Mesenchymal stem cell (in vitro differentiated cells and primary cell): ENCODE measurements around the gene DDX28. TPM values are rescaled to one million over a fixed set of nuclear protein-coding genes. Genes with fewer than 3 reads are reported as not detected.
"Not testable (repeated sequence)": the region's sequence is repeated elsewhere in the genome, so short reads cannot be mapped to it uniquely, and the experiment has no call there.

Source experiments
- DNase-seq: peaks from one replicate; pipeline ENCODE4 v3.0.0-alpha.2; 2013
- H2AFZ ChIP-seq: one replicate; pipeline ENCODE4 v1.6.1; 2013; ENCODE audit warnings: low read depth, mild to moderate bottlenecking, control low read depth, inconsistent platforms, low read length, moderate library complexity
- H2AK5ac ChIP-seq: 2 replicates; pipeline ENCODE4 v1.6.1; 2013; ENCODE audit warnings: low read length, moderate library complexity, mild to moderate bottlenecking, inconsistent platforms; ENCODE audit not compliant: severe bottlenecking
- H2BK120ac ChIP-seq: one replicate; pipeline ENCODE4 v1.6.1; 2013; ENCODE audit warnings: low read depth, mild to moderate bottlenecking, inconsistent platforms, low read length, moderate library complexity
- H2BK12ac ChIP-seq, 2 experiments: one replicate each; pipeline ENCODE4 v1.6.1; 2013; ENCODE audit warnings: inconsistent platforms in 2 of 2, low read length in 2 of 2, mild to moderate bottlenecking in 2 of 2, moderate library complexity in 2 of 2, control low read depth in 1 of 2
- H2BK15ac ChIP-seq: one replicate; pipeline ENCODE4 v1.6.1; 2013; ENCODE audit warnings: mild to moderate bottlenecking, low read depth, inconsistent platforms; ENCODE audit not compliant: poor library complexity, severe bottlenecking
- H2BK5ac ChIP-seq: 2 replicates; pipeline ENCODE4 v1.6.1; 2013; ENCODE audit warnings: low read depth, mild to moderate bottlenecking, low read length, control low read depth, inconsistent platforms; ENCODE audit not compliant: poor library complexity, severe bottlenecking
- H3K14ac ChIP-seq, 2 experiments: one replicate each; pipeline ENCODE4 v1.6.1; 2013; ENCODE audit warnings: inconsistent platforms in 2 of 2, low read length in 2 of 2, control low read depth in 1 of 2, mild to moderate bottlenecking in 1 of 2, moderate library complexity in 1 of 2
- H3K18ac ChIP-seq, 2 experiments: one replicate each; pipeline ENCODE4 v1.6.1; 2013; ENCODE audit warnings: inconsistent platforms in 2 of 2, low read length in 2 of 2, control low read depth in 1 of 2, low read depth in 1 of 2, mild to moderate bottlenecking in 1 of 2
- H3K23ac ChIP-seq, 2 experiments: one replicate each; pipeline ENCODE4 v1.6.1; 2013; ENCODE audit warnings: inconsistent platforms in 2 of 2, low read length in 2 of 2, mild to moderate bottlenecking in 2 of 2, moderate library complexity in 2 of 2, control low read depth in 1 of 2
- H3K27ac ChIP-seq: 2 replicates; pipeline ENCODE4 v1.5.1; 2013; ENCODE audit warnings: mild to moderate bottlenecking, moderate library complexity, low read length, control low read depth, inconsistent platforms; ENCODE audit not compliant: poor library complexity, severe bottlenecking
- H3K27me3 ChIP-seq, 2 experiments: 2 replicates each; pipeline versions ENCODE4 v1.6.1 to v1.7.0; 2013; ENCODE audit warnings: low read length in 2 of 2, mild to moderate bottlenecking in 2 of 2, moderate library complexity in 2 of 2, control low read depth in 1 of 2, inconsistent platforms in 1 of 2; ENCODE audit not compliant: control insufficient read depth in 1 of 2, insufficient read depth in 1 of 2
- H3K36me3 ChIP-seq, 2 experiments: 2 replicates each; pipeline versions ENCODE4 v1.6.1 to v1.7.0; 2013; ENCODE audit warnings: low read length in 2 of 2, control low read depth in 1 of 2, inconsistent platforms in 1 of 2, low read depth in 1 of 2, mild to moderate bottlenecking in 1 of 2; ENCODE audit not compliant: insufficient read depth in 2 of 2, control insufficient read depth in 1 of 2
- H3K4ac ChIP-seq, 2 experiments: one replicate each; pipeline ENCODE4 v1.6.1; 2013; ENCODE audit warnings: inconsistent platforms in 2 of 2, low read length in 2 of 2, mild to moderate bottlenecking in 2 of 2, moderate library complexity in 2 of 2, control low read depth in 1 of 2, low read depth in 1 of 2
- H3K4me1 ChIP-seq: 2 replicates; pipeline ENCODE4 v1.6.1; 2013; ENCODE audit warnings: low read depth, low read length, control low read depth; ENCODE audit not compliant: control insufficient read depth, insufficient read depth
- H3K4me2 ChIP-seq: 2 replicates; pipeline ENCODE4 v1.6.1; 2013; ENCODE audit warnings: low read length, mild to moderate bottlenecking, inconsistent platforms; ENCODE audit not compliant: poor library complexity, severe bottlenecking
- H3K4me3 ChIP-seq, 2 experiments: 2 replicates each; pipeline versions ENCODE4 v1.5.1 to v1.7.0; 2013; ENCODE audit warnings: low read length in 2 of 2, mild to moderate bottlenecking in 2 of 2, control low read depth in 1 of 2, low read depth in 1 of 2; ENCODE audit not compliant: insufficient read depth in 1 of 2
- H3K79me1 ChIP-seq: replicated peaks from 2 replicates; pipeline ENCODE4 v1.6.1; 2013; ENCODE audit warnings: mild to moderate bottlenecking, control low read depth, low read length, inconsistent platforms; ENCODE audit not compliant: poor library complexity, severe bottlenecking
- H3K9ac ChIP-seq: 2 replicates; pipeline ENCODE4 v1.7.0; 2013; ENCODE audit warnings: mild to moderate bottlenecking, low read length, moderate library complexity
- H3K9me3 ChIP-seq: 2 replicates; pipeline ENCODE4 v1.7.0; 2013; ENCODE audit warnings: mild to moderate bottlenecking, low read length; ENCODE audit not compliant: control insufficient read depth
- H4K8ac ChIP-seq: one replicate; pipeline ENCODE4 v1.6.1; 2013; ENCODE audit warnings: inconsistent platforms, mild to moderate bottlenecking, low read length, moderate library complexity
- H4K91ac ChIP-seq: one replicate; pipeline ENCODE4 v1.6.1; 2013; ENCODE audit warnings: mild to moderate bottlenecking, low read length, inconsistent platforms
- WGBS: methylation state at CpG from one replicate; pipeline ENCODE4 v1.1.7; 2013; ENCODE audit warnings: mixed read lengths; 5-methylcytosine and 5-hydroxymethylcytosine counted together
- small RNA-seq: library from polyadenylated mRNA; stranded (forward); fragments of <200 nt; extraction: miRNeasy Mini kit (QIAGEN cat#:217004); gene quantifications from one replicate; pipeline ENCODE3, GENCODE V24; 2013; ENCODE audit warnings: low read depth

The DDX28 gene

GRCh38 chr16:67972285-67972684 is 50.7 kb downstream of the DDX28 start:
- not testable (repeated sequence) for H4K91ac ChIP-seq, H2BK5ac ChIP-seq, H3K79me1 ChIP-seq, H4K8ac ChIP-seq, H2AK5ac ChIP-seq, H2BK120ac ChIP-seq, H3K27ac ChIP-seq, H3K9me3 ChIP-seq, H2BK12ac ChIP-seq, H2AFZ ChIP-seq, H2BK15ac ChIP-seq, H3K4me3 ChIP-seq, H3K4me2 ChIP-seq, H3K18ac ChIP-seq, H3K4me1 ChIP-seq, DNase-seq, H3K4ac ChIP-seq, H3K23ac ChIP-seq, H3K14ac ChIP-seq, H3K36me3 ChIP-seq, H3K9ac ChIP-seq
- H3K27me3 ChIP-seq: peaks cover 17 to 21% of the 10 kb centered on the region in 2 experiments
- 98% methylated on average over 6 of the region's 7 CpGs for WGBS

- Histone ChIP-seq H2AK5ac (no peak overlapping the region), H3K4ac (no peak overlapping the region), H4K8ac (no peak overlapping the region), H3K23ac (no peak overlapping the region), H2BK5ac (no peak overlapping the region), H3K4me2 (no peak overlapping the region), H2AFZ (no peak overlapping the region), H3K9ac (no peak overlapping the region), H2BK15ac (no peak overlapping the region), H3K27me3 (peaks cover 6 to 9% of the 10 kb centered on the region in 2 experiments), H2BK12ac (no peak overlapping the region), H3K9me3 (no peaks in the 10 kb centered on the region), H3K18ac (no peak overlapping the region), H2BK120ac (no peak overlapping the region), H3K4me1 (peaks cover 18% of the 10 kb centered on the region), H3K14ac (no peak overlapping the region), H3K79me1 (no peaks in the 10 kb centered on the region), H3K27ac (no peak overlapping the region), H3K4me3 (no peak overlapping the region), H3K36me3 (peaks cover 0 to 4% of the 10 kb centered on the region in 2 experiments), H4K91ac (no peak overlapping the region)
- DNase-seq: no peak
- 97% methylated on average over 7 of the region's 9 CpGs for WGBS
These were observed 51.9 kb downstream of the DDX28 start for GRCh38 chr16:67971111-67971510.

Small RNAs within 50 kb of the gene (small RNA-seq; reads per million reads assigned to genes)
- gene RNU6-359P: not detected
